Thyroid gland (tissue), 4 donors: ENCODE data around the gene MARK3.

Experiments
- CTCF ChIP-seq, 6 experiments: fragments of 200-600 bp in 3 of 6; fragments of 450-650 bp in 3 of 6; sonication (generic) in 3 of 6; IDR thresholded peaks; one replicate each; pipeline ENCODE4 v1.5.1; 2016 to 2019; ENCODE audit warnings: antibody characterized with exemption in 6 of 6, mild to moderate bottlenecking in 2 of 6, inconsistent platforms in 1 of 6, moderate library complexity in 1 of 6
- POLR2A ChIP-seq, 2 donors: fragments of 450-650 bp; IDR thresholded peaks; one replicate each; pipeline ENCODE4 v1.6.1; 2017; ENCODE audit warnings: antibody characterized with exemption in 2 of 2, mild to moderate bottlenecking in 2 of 2, moderate library complexity in 1 of 2

DNA sequence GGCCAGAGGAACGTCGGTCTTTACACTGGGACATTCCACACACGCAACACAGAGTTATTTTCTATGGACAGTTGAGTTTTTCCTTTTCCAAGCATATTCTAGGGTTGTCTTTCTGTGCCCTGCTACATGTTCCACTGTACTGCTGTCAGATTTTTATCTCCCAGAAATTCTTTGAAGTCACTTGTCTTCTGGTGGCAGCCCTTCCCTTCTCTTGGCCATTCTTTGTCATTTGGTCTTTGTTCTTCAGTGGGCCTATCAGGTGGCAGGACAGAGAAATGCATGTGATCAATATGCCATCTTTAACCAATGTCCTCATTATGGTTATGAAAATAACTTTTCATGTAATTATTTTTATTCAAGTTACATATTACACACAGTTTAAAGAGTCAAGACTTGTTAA lies 36.3 kb downstream of the MARK3 start:
- TF ChIP-seq CTCF (IDR thresholded peaks at IDR 0.05) = no peak
- TF ChIP-seq POLR2A (IDR thresholded peaks at IDR 0.05) = no peak
